Suprapubic skin (tissue), 4 donors: ENCODE data around the gene AHRR. TPM values are rescaled to one million over a fixed set of nuclear protein-coding genes. Genes with fewer than 3 reads are reported as not detected.
"Not testable (repeated sequence)": the region's sequence is repeated elsewhere in the genome, so short reads cannot be mapped to it uniquely, and the experiment has no call there.

Source experiments
- DNase-seq, 2 donors: peaks; one replicate each; pipeline ENCODE4 v3.0.0-alpha.2; 2019; ENCODE audit warnings: low spot score in 2 of 2
- H3K27ac ChIP-seq: fragments of 200-600 bp; sonication (generic); one replicate; pipeline ENCODE4 v1.5.1; 2019
- H3K27me3 ChIP-seq: fragments of 200-600 bp; sonication (generic); one replicate; pipeline ENCODE4 v1.5.1; 2019
- H3K36me3 ChIP-seq: fragments of 200-600 bp; sonication (generic); one replicate; pipeline ENCODE4 v1.5.1; 2019
- H3K4me1 ChIP-seq: fragments of 200-600 bp; sonication (generic); one replicate; pipeline ENCODE4 v1.5.1; 2019
- H3K4me3 ChIP-seq: fragments of 200-600 bp; sonication (generic); one replicate; pipeline ENCODE4 v1.5.1; 2019; ENCODE audit warnings: mild to moderate bottlenecking
- H3K9me3 ChIP-seq: fragments of 200-600 bp; sonication (generic); one replicate; pipeline ENCODE4 v1.5.1; 2019
- CTCF ChIP-seq, 2 donors: fragments of 200-600 bp in 1 of 2; fragments of 450-650 bp in 1 of 2; sonication (generic) in 1 of 2; IDR thresholded peaks; one replicate each; pipeline ENCODE4 v1.5.1; 2016 to 2019; ENCODE audit warnings: antibody characterized with exemption in 2 of 2, mild to moderate bottlenecking in 1 of 2, moderate library complexity in 1 of 2
- EP300 ChIP-seq: sonication (generic); formaldehyde crosslinking; IDR thresholded peaks from one replicate; pipeline ENCODE4 v1.6.1; 2017; ENCODE audit warnings: antibody characterized with exemption
- POLR2A ChIP-seq, 2 donors: fragments of 450-650 bp; IDR thresholded peaks; one replicate each; pipeline ENCODE4 v1.6.1; 2017; ENCODE audit warnings: antibody characterized with exemption in 2 of 2, mild to moderate bottlenecking in 2 of 2, moderate library complexity in 2 of 2
- POLR2AphosphoS5 ChIP-seq, 3 donors: sonication (generic); formaldehyde crosslinking; IDR thresholded peaks; one replicate each; pipeline ENCODE4 v1.6.1; 2017; ENCODE audit warnings: antibody characterized with exemption in 3 of 3
- WGBS: methylation state at CpG from one replicate; pipeline ENCODE4 v1.1.5; 2018; 5-methylcytosine and 5-hydroxymethylcytosine counted together
- total RNA-seq, 4 donors: library from RNA; depleted of rRNA; stranded (reverse); fragments of >200 nt; gene quantifications; one replicate each; pipeline ENCODE4 v1.1.0, GENCODE V29; 2016

Gene AHRR
- total RNA-seq, 4 donors from 2014 or later, result 3.0 to 10.7 (median 4.2) TPM

- peak; percentile 7 to 20 for DNase-seq
- H3K36me3 ChIP-seq, result no peaks in the 10 kb centered on the region
- peaks cover 23% of the 10 kb centered on the region for H3K27me3 ChIP-seq
- no peak overlapping the region for H3K4me3 ChIP-seq
- 87% methylated on average over 8 of the region's 8 CpGs for WGBS
- peaks cover 12% of the 10 kb centered on the region for H3K4me1 ChIP-seq
- TF ChIP-seq CTCF (IDR thresholded peaks at IDR 0.05) (no peak), POLR2A (IDR thresholded peaks at IDR 0.05) (no peak), EP300 (no peak), POLR2AphosphoS5 (IDR thresholded peaks at IDR 0.05) (no peak)
- H3K27ac ChIP-seq, result no peak overlapping the region
- no peaks in the 10 kb centered on the region for H3K9me3 ChIP-seq
Observed at GRCh38 chr5:378301-378891, 56.9 kb downstream of the AHRR start.

DNA sequence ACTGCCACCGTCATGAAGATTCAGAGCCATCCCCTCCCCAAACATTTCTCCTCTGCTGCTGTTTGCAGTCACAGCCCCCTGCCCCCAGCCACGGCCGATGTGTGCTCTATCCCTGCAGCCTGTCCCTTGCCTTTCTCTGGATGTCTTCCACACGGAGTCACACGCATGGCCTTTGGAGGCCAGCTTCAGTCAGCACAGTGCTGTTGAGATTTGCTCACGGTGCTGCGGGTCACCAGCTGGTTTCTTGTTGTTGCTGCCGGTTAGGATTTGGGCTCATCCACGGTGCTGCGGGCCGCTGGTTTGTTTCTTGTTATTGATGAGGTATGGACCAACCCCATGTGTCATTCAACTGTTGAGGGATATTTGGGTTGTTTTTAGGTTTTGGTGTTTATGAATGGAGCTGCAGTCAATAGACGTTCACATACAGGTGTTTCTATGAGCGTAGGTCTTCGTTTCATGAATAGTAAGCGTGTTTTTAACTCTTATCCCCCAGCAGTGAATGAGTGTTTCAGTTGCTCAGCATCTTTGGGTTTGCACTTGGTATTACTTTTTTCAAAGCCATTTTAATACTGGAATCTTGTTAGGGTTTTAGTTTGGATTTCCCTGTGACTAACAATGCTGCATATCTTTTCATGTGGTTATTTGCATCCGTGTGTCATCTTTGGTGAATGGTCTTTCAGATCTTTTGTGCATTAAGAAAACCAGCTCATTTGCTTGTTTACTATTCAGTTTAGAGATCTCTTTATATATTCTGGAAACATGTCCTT, 57.6 kb downstream of the AHRR start:
- no peaks in the 10 kb centered on the region for H3K36me3 ChIP-seq
- no peak overlapping the region for H3K27ac ChIP-seq
- peaks cover 4% of the 10 kb centered on the region for H3K4me1 ChIP-seq
- H3K4me3 ChIP-seq, result no peak overlapping the region
- 94% methylated on average over 16 of the region's 16 CpGs for WGBS
- H3K9me3 ChIP-seq, result no peaks in the 10 kb centered on the region
- peaks cover 15% of the 10 kb centered on the region for H3K27me3 ChIP-seq
- TF ChIP-seq EP300 (no peak), CTCF (IDR thresholded peaks at IDR 0.05) (no peak), POLR2A (IDR thresholded peaks at IDR 0.05) (no peak), POLR2AphosphoS5 (IDR thresholded peaks at IDR 0.05) (no peak)
- peak; percentile 38 to 52 for DNase-seq

GRCh38 chr5:380701-381309, 59.3 kb downstream of the AHRR start:
- DNase-seq, result peak; percentile 22 to 35
- no peaks in the 10 kb centered on the region for H3K36me3 ChIP-seq
- H3K4me1 ChIP-seq, result no peaks in the 10 kb centered on the region
- H3K27ac ChIP-seq, result no peak overlapping the region
- peaks cover 2% of the 10 kb centered on the region for H3K27me3 ChIP-seq
- 62% methylated on average over 2 of the region's 2 CpGs for WGBS
- no peak for TF ChIP-seq POLR2AphosphoS5 (IDR thresholded peaks at IDR 0.05)
- TF ChIP-seq POLR2A (IDR thresholded peaks at IDR 0.05), result no peak
- no peak for TF ChIP-seq EP300
- no peak for TF ChIP-seq CTCF (IDR thresholded peaks at IDR 0.05)
- no peak overlapping the region for H3K4me3 ChIP-seq
- H3K9me3 ChIP-seq, result no peaks in the 10 kb centered on the region

GRCh38 chr5:383066-383465, 61.6 kb downstream of the AHRR start:
- Histone ChIP-seq H3K27ac (no peak overlapping the region), H3K36me3 (no peaks in the 10 kb centered on the region), H3K27me3 (peaks cover 8% of the 10 kb centered on the region), H3K9me3 (no peaks in the 10 kb centered on the region), H3K4me1 (no peaks in the 10 kb centered on the region), H3K4me3 (no peak overlapping the region)
- DNase-seq, result no peak
- TF ChIP-seq EP300 (no peak), CTCF (IDR thresholded peaks at IDR 0.05) (no peak), POLR2AphosphoS5 (IDR thresholded peaks at IDR 0.05) (no peak), POLR2A (IDR thresholded peaks at IDR 0.05) (no peak)

DNA sequence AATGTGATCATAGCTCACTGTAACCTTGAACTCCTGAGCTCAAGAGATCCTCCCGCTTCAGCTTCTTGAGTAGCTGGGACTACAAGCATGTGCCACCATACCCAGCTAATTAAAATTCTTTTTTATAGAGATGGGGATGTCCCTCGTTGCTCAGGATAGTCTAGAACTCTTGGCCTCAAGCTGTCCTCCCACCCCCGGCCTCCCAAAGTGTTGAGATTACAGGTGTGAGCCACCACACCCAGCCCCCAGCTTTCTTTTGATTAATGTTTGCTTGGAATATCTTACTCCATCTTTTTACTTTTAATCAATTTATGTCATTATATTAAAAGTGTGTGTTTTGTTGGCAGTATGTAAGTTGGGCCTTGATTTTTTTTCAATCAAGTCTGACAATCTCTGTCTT, 62.1 kb downstream of the AHRR start:
- Histone ChIP-seq H3K9me3 (no peaks in the 10 kb centered on the region), H3K27me3 (peaks cover 11% of the 10 kb centered on the region), H3K27ac (no peak overlapping the region), H3K4me1 (no peaks in the 10 kb centered on the region), H3K4me3 (no peak overlapping the region), H3K36me3 (no peaks in the 10 kb centered on the region)
- DNase-seq, result peak in 1 of 2 donors; percentile 28
- TF ChIP-seq CTCF (IDR thresholded peaks at IDR 0.05) (no peak), EP300 (no peak), POLR2A (IDR thresholded peaks at IDR 0.05) (no peak), POLR2AphosphoS5 (IDR thresholded peaks at IDR 0.05) (no peak)
- 89% methylated on average over 3 of the region's 3 CpGs for WGBS

DNA sequence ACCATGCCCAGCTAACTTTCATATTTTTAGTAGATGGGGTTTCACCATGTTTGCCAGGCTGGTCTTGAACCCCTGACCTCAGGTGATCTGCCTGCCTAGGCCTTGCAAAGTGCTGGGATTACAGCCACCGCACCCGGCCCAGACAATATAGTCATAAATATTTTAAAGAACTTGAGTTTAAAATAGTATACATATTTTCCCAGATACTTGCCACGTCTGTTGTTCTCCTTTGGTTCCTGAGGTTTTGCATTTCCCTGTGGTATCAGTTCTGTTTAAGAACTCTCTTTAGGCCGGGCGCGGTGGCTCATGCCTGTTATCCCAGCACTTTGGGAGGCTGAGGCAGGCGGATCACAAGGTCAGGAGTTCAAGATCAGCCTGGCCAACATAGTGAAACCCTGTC, 63.1 kb downstream of the AHRR start:
- peak in 1 of 2 donors; percentile 20 for DNase-seq
- WGBS, result 96% methylated on average over 7 of the region's 7 CpGs
- H3K4me3 ChIP-seq, H3K36me3 ChIP-seq, H3K4me1 ChIP-seq, H3K9me3 ChIP-seq, H3K27ac ChIP-seq: not testable (repeated sequence)
- H3K27me3 ChIP-seq, result peaks cover 15% of the 10 kb centered on the region
